Pons (tissue), 1 donor: ENCODE data around the gene BOD1L1.

ENCODE experiments used
- DNase-seq: peaks from one replicate; pipeline ENCODE4 v3.0.0-alpha.2; 2016; ENCODE audit warnings: low spot score

The BOD1L1 gene

DNA sequence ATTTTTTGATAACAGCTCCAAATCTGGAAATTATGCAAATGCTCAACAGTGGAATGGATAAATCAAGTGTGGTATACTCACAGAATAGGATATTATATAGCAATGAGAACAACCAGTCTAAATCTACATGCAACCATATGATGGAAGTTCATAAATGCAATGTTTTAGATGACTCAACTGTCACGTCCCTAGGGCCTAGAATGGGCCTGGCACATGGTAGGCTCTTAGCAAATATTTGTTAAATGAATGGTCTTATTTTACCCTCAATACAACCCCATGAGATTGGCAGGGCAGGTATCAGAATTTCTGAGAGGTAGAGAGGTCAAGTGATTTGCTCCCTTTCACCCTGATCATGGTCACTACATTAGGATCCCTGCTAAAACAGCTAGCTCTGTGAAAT, 68.6 kb downstream of the BOD1L1 start:
- no peak for DNase-seq

DNA sequence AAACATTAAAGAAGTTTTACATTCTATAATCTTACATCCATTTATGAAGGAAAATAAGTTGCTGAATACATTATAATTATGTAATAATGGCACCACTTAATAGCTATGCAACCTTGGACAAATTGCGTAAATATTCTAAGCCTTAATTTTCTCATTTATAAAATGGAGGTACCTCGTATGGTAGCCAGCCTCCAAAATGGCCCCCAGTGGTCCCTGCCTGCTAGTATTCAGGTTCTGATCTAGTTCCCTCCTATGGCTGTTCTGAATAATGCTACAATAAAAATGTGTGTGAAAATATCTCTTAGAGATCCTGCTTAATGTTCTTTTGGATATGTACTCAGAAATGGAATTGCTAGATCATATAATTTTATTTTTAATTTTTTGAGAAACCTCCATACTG, 72.2 kb downstream of the BOD1L1 start:
- DNase-seq, result no peak

DNA sequence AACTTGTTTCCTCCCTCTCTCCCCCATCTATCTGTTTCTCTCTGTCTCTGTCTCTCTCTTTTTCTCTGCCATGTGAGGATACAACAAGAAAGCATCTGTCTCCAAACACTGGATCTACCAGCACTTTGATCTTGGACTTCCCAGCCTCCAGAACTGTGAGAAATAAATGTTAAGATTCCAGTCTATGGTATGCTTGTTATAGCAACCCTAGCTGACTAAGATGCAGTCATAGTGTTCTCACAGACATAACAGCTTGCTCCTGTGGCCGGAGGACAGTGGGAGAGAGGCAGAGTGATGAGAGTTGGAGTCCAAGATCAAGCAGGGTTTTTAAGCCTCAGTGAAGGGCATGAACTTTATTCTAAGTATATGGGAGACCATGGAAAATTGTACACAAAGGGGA, 74.4 kb downstream of the BOD1L1 start:
- DNase-seq, result no peak

GRCh38 chr4:13548984-13549546, 78.5 kb downstream of the BOD1L1 start:
- DNase-seq, result peak; percentile 63

DNA sequence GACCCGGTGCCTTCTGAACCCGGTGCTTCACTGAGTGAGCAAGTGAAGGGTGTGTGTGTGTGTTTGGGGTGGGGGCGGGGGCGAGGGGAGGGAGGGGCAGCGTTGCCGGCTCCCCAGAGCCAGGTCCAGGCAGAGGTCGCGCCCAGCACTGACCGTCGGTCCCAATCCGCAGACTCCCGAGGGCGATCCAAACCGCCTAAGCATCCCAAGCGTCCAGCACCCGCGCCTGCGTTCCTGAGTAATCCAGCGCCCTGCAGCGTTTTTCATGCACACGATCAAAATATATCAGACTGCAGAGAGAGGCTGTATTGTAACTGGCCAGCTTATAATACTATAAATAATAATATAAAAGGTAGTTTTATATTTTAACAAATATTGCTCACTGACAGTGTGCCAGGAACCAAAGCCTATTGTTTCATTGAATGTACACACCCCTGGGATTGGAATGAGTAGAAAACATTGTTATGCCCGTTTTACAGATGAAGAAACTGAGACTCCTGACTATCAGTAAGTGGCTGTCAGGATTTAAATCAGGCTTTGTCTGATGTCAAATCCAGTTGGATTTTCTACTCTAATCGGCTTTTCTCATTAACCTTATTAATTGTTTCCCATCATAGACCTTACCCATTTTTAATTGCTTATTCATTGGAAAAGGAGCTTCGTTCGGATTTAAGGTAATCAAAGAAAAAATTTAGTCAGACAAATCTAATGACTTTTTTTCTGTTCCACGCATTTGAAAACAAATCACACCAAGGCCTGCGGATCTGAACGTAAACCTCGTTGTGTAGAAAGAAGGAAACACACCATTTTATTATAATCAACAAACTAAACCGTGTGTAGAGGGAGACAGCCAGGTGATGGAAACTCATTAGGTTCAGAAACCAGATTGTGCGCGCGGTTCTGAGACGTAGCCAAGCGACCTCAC, 79.2 kb downstream of the BOD1L1 start:
- DNase-seq, result no peak

- no peak for DNase-seq
Observed at GRCh38 chr4:13547485-13548041, 80.0 kb downstream of the BOD1L1 start.

DNA sequence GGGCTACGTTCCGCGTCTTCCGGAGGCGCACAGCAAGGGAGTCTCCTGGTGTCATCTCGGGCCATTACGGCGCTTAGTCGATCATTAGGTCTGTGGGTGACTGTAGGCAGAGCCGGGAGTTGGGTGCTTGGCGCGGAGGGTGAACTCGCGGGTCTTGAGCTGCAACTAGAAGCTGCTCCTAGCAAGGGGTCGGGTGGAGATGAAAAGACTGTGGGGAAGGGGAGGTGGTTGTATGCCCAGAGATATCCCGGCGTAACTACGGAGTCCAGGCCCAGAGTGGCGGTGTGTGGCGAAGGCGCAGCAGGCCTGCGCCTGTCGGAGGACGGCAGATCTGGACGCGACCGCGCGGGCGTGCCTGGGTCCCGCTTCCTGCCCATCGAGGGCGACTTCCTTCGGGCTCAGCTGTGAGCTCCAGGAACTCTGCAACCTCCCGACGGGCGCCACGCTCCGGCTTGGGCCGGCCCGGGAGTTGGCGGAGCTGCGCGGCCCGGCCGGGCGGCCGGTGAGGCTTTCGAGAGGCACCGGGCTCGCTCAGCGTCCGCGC, 80.5 kb downstream of the BOD1L1 start:
- no peak for DNase-seq

DNA sequence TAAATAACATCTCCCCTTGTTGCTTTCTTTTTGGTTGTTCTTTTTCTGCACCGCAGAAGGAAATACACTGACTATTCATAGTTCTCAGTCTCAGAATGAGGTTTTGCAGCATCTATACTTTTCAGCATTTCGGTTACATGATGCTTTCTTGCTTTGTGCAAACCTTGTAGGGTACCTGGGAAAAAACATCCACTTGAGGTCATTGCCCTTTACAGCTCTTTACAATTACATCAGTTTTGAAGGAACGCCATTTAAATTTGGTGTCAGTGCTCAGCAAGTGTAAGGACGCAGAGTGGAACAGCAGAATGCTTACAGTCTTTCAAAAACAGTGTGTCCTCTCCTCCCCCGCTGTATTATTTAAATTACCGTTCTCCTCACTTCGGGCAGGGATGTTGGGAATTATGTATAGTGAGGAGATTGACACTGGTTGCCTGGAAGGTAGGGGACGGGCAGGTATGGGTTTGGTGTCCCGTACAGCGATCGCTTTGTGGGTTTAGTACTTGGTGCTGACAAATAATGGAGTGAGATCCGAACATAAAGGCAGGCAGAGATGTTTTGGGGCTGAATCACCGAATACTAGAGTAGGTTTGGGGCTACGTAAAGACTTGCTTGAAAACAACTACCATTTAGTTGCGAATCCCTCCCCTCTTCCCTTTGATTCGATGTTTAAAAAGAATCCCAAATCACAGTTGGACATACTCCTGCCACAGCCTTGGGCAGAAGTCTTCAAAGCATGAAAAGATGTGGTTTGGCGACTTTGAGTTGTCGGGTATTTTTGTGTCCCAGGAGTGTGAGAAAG, 81.2 kb downstream of the BOD1L1 start:
- DNase-seq, result no peak

GRCh38 chr4:13545394-13545808, 82.1 kb downstream of the BOD1L1 start:
- no peak for DNase-seq

DNA sequence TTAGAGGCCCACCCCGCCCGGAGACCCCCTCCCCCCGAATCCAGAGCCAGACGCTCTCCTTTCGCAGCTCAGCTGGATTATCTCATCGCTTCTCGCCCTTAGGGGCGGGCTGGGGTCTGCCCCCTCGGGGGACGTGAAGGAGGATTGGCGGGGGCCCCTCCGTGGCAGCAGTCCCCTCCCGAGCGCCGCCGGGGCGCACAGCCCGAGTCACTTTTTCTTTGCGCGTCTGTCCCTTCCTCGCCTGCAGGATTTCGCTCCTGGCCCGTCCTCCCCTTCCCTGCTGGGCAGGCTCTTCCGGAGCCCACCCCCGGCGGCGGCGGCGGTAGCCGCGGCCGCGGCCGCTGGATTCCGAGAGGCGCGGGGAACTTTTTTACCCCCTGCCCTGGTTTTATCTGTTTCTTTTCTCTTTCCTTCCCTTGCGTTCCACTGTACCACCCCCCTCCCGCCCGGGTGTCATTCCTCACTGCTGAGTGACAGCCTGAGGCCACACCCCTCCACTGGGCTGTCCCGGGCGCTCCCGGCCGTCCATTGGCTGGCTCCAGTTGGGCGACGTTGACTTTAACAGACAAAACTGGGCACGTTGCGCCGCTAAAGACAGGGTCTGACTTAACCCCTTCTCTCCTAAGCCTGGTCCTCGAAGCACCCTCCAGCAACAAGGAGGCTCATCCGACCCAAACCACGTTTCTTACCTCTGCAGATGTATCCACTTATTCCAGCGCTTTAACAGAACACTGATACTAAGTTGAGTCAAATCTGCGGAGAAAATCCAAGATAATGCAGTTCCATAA, 82.7 kb downstream of the BOD1L1 start:
- peak; percentile 20 for DNase-seq

- DNase-seq, result no peak
Observed at GRCh38 chr4:13543839-13544605, 83.5 kb downstream of the BOD1L1 start, which contains the start of gene NKX3-2. Gene NKX3-2, minus strand, starts transcription at chr4:13544508. Its CDS starts 94 bp downstream, at chr4:13544414.

GRCh38 chr4:13543032-13543838, 84.3 kb downstream of the BOD1L1 start:
- DNase-seq, result no peak

DNA sequence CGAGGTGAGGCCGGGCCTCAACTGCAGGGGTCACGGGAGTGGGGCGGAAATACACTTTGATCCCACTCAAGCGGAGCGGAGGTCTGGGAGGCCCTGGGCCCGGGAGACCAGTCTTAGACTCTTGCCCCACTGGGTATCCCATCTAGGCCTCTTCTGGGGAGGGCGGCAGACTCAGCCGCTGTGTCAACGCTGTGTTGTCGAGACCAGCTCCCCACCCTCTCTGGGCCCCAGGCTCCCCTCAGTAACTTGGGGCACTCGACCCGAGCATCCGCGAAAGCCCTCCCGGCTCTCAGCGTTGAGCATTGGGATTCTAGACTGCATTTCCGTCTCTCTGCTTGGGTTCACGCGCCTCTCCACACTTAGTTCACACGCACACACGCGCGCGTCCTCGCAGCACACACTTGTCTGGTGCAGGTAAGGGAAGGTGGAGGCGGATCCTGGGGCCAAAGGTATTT, 84.9 kb downstream of the BOD1L1 start:
- DNase-seq, result no peak

DNA sequence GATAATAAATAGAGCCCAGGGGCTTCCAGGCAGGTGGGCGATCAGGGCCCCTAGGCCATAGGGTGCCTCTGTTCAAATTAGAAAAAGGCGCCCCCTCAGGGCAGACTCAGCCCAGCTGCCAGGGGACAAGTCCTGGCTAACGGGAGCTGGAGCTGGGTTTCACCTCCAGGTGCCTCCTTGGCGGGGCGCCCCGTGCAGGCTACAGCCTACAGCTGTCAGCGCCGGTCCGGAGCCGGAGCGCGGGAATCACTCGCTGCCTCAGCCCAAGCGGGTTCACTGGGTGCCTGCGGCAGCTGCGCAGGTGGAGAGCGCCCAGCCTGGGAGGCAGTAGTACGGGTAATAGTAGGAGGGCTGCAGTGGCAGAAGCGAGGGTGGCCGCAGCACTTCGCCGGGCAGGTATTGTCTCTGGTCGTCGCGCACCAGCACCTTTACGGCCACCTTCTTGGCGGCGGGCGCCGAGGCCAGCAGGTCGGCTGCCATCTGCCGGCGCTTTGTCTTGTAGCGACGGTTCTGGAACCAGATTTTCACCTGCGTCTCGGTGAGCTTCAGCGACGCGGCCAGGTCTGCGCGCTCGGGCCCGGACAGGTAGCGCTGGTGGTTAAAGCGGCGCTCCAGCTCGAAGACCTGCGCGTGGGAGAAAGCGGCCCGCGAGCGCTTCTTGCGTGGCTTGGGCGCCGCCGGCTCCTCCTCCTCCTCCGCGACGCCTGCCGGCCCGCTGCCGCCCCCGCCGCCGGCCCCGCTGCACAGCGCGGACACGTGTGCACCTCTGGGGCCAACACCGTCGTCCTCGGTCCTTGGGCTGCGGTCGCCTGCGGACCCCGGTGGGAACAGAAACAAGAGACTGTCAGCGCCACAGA, 85.6 kb downstream of the BOD1L1 start:
- no peak for DNase-seq

GRCh38 chr4:13541176-13541604, 86.3 kb downstream of the BOD1L1 start:
- DNase-seq, result no peak

GRCh38 chr4:13540446-13541175, 86.9 kb downstream of the BOD1L1 start:
- DNase-seq, result no peak

DNA sequence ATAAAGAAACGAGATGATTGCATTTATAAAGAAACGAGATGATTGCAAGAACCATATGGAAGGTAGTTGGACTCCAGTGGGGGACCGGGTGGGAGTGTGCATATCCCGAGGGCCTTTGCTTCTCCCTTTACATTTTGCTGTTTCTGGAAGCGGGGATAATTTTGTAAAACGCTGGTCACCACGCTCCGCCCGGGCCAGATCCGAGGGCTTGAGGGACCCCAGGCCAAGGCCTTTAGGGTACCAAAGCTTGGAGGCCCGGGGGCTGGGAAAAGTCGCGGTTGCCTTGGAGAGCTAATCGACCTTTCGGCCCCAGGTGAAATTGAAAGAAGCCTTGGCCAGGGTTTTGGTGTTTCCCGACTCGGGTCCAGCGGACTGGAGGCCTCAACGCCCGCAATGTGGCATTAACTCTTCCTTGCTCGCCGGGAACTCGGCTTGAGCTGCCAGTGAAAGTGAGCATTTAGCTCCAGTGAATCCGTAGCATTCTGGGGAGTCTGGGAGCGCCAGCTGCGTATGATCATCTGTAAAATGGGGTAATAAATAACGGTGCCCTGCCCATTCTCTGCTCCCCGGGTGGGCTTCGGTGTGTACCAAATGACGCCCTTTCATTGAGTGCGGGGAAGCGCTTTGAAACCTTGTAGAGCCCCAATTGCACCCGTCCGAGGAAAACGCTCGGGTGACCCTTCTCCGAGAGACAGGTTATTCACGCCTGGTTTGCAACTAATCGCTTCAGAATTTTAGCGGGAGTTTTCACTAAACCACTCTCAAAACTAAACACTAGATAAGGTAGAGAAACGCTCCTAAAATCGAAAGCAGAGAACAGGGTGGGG, 87.7 kb downstream of the BOD1L1 start:
- no peak for DNase-seq
